HCT116 (cell line): ENCODE measurements around the gene COQ3. TPM values are rescaled to one million over a fixed set of nuclear protein-coding genes. Genes with fewer than 3 reads are reported as not detected.
A peak's percentile ranks its signal among the peaks of the same experiment; 100 is the strongest.

ENCODE experiments used
- ATAC-seq: fragments of 200-7000 bp; cut with Tn5 transposase; 2 replicates; pipeline ENCODE4 v1.9.1; 2020; ENCODE audit warnings: mild to moderate bottlenecking, moderate library complexity
- BruUV-seq: library from RNA; stranded (reverse); fragments of 400-500 nt; replicated peaks from 2 replicates; lab custom pipeline; 2021; lab: Mats Ljungman, UMichigan
- CTCF ChIA-PET: fragments of 300-600 bp; sonication (Branson Sonifier 250); formaldehyde crosslinking; loops from one replicate; lab custom pipeline; 2021; ENCODE audit warnings: antibody characterized with exemption; lab: Charles Lee
- POLR2A ChIA-PET: fragments of 300-600, 350-600 bp; sonication (Branson Sonifier 250); formaldehyde crosslinking; loops from one replicate; lab custom pipeline; 2021; ENCODE audit warnings: antibody characterized with exemption; lab: Charles Lee
- RAD21 ChIA-PET, 2 experiments: fragments of 300-600 bp; sonication (Branson Sonifier 250); formaldehyde crosslinking; loops; one replicate each; lab custom pipeline; 2023; ENCODE audit warnings: low total read pairs in 2 of 2; ENCODE audit not compliant: uncharacterized antibody in 2 of 2, unreplicated experiment in 2 of 2, low non-redundant PET in 1 of 2; lab: Charles Lee
- DNase-seq: peaks from one replicate; pipeline ENCODE4 v3.0.0-alpha.2; 2010; ENCODE audit warnings: low read depth, low spot score
- H2AFZ ChIP-seq: fragments of 200-600 bp; shearing (Covaris generic), sonication (generic); 2 replicates; pipeline ENCODE4 v1.6.1; 2017; ENCODE audit warnings: low read depth, mixed run types, mixed read lengths, antibody characterized with exemption, low read length; ENCODE audit not compliant: poor library complexity, severe bottlenecking
- H3K27ac ChIP-seq: 2 replicates; pipeline ENCODE4 v1.5.1; 2012; ENCODE audit warnings: low read depth, low read length
- H3K27me3 ChIP-seq: fragments of 200-600 bp; sonication (generic); 2 replicates; pipeline ENCODE4 v1.6.1; 2016; ENCODE audit warnings: mixed run types, low read length, mixed read lengths; ENCODE audit not compliant: insufficient read depth
- H3K36me3 ChIP-seq, 2 experiments: fragments of 200-500 bp in 1 of 2; fragments of 200-600 bp in 1 of 2; sonication (Bioruptor generic) in 1 of 2; sonication (generic) in 1 of 2; 2 replicates each; pipeline versions ENCODE4 v1.5.1 to v1.6.1; 2014 to 2016; ENCODE audit warnings: low read length in 2 of 2, inconsistent platforms in 1 of 2, mixed read lengths in 1 of 2, mixed run types in 1 of 2; ENCODE audit not compliant: insufficient read depth in 2 of 2, control insufficient read depth in 1 of 2
- H3K4me1 ChIP-seq, 2 experiments: fragments of 200-600 bp in 1 of 2; sonication (generic) in 1 of 2; 2 replicates each; pipeline versions ENCODE4 v1.5.1 to v1.6.1; 2012 to 2017; ENCODE audit warnings: low read length in 2 of 2, inconsistent platforms in 1 of 2, mild to moderate bottlenecking in 1 of 2, mixed read lengths in 1 of 2, mixed run types in 1 of 2, moderate library complexity in 1 of 2; ENCODE audit not compliant: insufficient read depth in 2 of 2, control insufficient read depth in 1 of 2
- H3K4me2 ChIP-seq: fragments of 200-600 bp; sonication (generic); 2 replicates; pipeline ENCODE4 v1.6.1; 2017; ENCODE audit warnings: mixed run types, low read length, mixed read lengths
- H3K4me3 ChIP-seq, 2 experiments: fragments of 200-600 bp in 1 of 2; sonication (generic) in 1 of 2; replicated peaks in 1 of 2; 2 replicates each; pipeline ENCODE4 v1.5.1; 2011 to 2016; ENCODE audit warnings: low read length in 2 of 2, control low read depth in 1 of 2, low read depth in 1 of 2, mild to moderate bottlenecking in 1 of 2, mixed read lengths in 1 of 2, mixed run types in 1 of 2
- H3K79me2 ChIP-seq: fragments of 200-600 bp; sonication (generic); 2 replicates; pipeline ENCODE4 v1.6.1; 2017; ENCODE audit warnings: mild to moderate bottlenecking, mixed run types, low read length, moderate library complexity, mixed read lengths; ENCODE audit not compliant: insufficient read depth
- H3K9ac ChIP-seq: fragments of 200-600 bp; sonication (generic); 2 replicates; pipeline ENCODE4 v1.6.1; 2016; ENCODE audit warnings: low read length, mixed read lengths
- H3K9me2 ChIP-seq: fragments of 200-600 bp; sonication (generic), shearing (Covaris generic); 2 replicates; pipeline ENCODE4 v1.6.1; 2017; ENCODE audit warnings: mixed run types, mild to moderate bottlenecking, moderate library complexity; ENCODE audit not compliant: insufficient read depth
- H3K9me3 ChIP-seq, 2 experiments: fragments of 200-500 bp in 1 of 2; fragments of 200-600 bp in 1 of 2; sonication (Bioruptor generic) in 1 of 2; sonication (generic) in 1 of 2; 2 replicates each; pipeline ENCODE4 v1.6.1; 2014 to 2017; ENCODE audit warnings: low read length in 2 of 2, mixed read lengths in 2 of 2, inconsistent platforms in 1 of 2, low read depth in 1 of 2, mild to moderate bottlenecking in 1 of 2, mixed run types in 1 of 2, moderate library complexity in 1 of 2; ENCODE audit not compliant: control insufficient read depth in 1 of 2, insufficient read depth in 1 of 2
- H4K20me1 ChIP-seq: fragments of 200-600 bp; sonication (generic), shearing (Covaris generic); 2 replicates; pipeline ENCODE4 v1.6.1; 2017; ENCODE audit warnings: mixed run types, mild to moderate bottlenecking, moderate library complexity; ENCODE audit not compliant: insufficient read depth
- EZH2 ChIP-seq: fragments of 200-600 bp; sonication (generic); IDR thresholded peaks from 2 replicates; pipeline ENCODE4 v1.6.1; 2017; ENCODE audit warnings: antibody characterized with exemption, mixed run types
- FOSL1 ChIP-seq: IDR thresholded peaks from 2 replicates; pipeline ENCODE4 v1.6.1; 2012; ENCODE audit warnings: low read depth
- JUND ChIP-seq: IDR thresholded peaks from 2 replicates; pipeline ENCODE4 v1.6.1; 2012
- SRF ChIP-seq: IDR thresholded peaks from 2 replicates; pipeline ENCODE4 v1.6.1; 2012; ENCODE audit warnings: low read depth
- intact Hi-C: fragments of 100-400 bp; cut with micrococcal nuclease; formaldehyde crosslinking; loops from 2 replicates; pipeline ENCODE4 v1.10.0; 2022
- total RNA-seq: library from RNA; stranded (reverse); gene quantifications from one replicate; pipeline ENCODE4 v1.2.1, GENCODE V29; 2021; ENCODE audit not compliant: unreplicated experiment
- TF ChIP-seq, protein P1 (sequence below): IDR thresholded peaks from 2 replicates; pipeline ENCODE4 v1.6.1; 2012; ENCODE audit warnings: low read depth

COQ3 gene
- total RNA-seq, 1 experiment from 2014 or later = 19.0 TPM

DNA sequence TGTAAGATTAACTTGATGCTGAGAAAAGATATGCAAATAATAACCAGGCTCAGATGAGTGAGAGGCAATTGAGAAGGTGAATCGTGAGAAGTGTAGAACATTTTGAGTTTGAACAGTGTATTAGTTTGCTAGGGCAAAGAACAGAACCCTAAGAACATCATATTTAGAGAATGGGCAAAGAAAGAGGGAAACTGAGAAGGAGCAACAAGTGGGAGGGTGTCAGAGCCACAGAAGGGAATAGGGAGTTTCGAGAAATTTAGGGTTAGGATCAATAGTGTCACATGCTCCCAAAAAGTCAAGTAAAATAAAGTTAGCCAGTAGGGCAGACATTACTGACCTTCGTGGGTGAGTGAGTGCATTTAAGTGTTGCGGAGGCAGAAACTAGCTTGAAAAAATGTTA, 39.0 kb downstream of the COQ3 start (continued):
- TF ChIP-seq SRF (no peak), FOSL1 (no peak), JUND (no peak)

DNA sequence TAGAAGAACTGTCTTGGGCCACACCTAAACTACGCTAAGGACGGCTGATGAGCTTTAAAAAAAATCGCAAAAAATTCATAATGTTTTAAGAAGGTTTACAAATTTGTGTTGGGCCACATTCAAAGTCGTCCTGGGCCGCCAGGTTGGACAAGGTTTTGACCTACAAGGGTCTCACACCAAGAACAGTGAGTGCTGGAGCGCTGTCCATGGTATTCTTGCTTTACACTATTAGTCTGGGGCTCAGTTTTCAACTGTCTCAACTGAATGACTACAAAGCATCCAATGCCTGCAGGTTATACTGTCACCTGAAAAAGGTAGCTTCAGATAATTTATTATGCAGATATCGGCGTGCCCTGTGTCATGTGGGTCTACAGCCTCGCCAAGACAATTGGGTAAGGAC, 40.9 kb downstream of the COQ3 start:
- Histone ChIP-seq H2AFZ (no peak overlapping the region), H3K4me2 (no peak overlapping the region), H3K27ac (no peak overlapping the region), H3K9ac (no peak overlapping the region), H3K4me3 (no peak overlapping the region), H3K79me2 (no peaks in the 10 kb centered on the region), H3K4me1 (peaks cover 8 to 19% of the 10 kb centered on the region in 2 experiments; a peak in 3 of 4 replicates), H3K9me2 (no peaks in the 10 kb centered on the region), H3K27me3 (no peaks in the 10 kb centered on the region), H3K9me3 (no peaks in the 10 kb centered on the region), H4K20me1 (no peaks in the 10 kb centered on the region), H3K36me3 (no peaks in the 10 kb centered on the region)
- no peak for ATAC-seq
- RAD21 ChIA-PET = no interaction called here
- BruUV-seq = no TSS peak
- DNase-seq = no peak
- intact Hi-C loops = no loop called here
- POLR2A ChIA-PET = interaction anchor here (0.7 kb wide), 1 partner anchor 41 kb away, joined by 3 read pairs; the partner anchor contains the start of gene COQ3
- CTCF ChIA-PET = no interaction called here
- TF ChIP-seq EZH2 = no peak
- TF ChIP-seq, protein P1, sequence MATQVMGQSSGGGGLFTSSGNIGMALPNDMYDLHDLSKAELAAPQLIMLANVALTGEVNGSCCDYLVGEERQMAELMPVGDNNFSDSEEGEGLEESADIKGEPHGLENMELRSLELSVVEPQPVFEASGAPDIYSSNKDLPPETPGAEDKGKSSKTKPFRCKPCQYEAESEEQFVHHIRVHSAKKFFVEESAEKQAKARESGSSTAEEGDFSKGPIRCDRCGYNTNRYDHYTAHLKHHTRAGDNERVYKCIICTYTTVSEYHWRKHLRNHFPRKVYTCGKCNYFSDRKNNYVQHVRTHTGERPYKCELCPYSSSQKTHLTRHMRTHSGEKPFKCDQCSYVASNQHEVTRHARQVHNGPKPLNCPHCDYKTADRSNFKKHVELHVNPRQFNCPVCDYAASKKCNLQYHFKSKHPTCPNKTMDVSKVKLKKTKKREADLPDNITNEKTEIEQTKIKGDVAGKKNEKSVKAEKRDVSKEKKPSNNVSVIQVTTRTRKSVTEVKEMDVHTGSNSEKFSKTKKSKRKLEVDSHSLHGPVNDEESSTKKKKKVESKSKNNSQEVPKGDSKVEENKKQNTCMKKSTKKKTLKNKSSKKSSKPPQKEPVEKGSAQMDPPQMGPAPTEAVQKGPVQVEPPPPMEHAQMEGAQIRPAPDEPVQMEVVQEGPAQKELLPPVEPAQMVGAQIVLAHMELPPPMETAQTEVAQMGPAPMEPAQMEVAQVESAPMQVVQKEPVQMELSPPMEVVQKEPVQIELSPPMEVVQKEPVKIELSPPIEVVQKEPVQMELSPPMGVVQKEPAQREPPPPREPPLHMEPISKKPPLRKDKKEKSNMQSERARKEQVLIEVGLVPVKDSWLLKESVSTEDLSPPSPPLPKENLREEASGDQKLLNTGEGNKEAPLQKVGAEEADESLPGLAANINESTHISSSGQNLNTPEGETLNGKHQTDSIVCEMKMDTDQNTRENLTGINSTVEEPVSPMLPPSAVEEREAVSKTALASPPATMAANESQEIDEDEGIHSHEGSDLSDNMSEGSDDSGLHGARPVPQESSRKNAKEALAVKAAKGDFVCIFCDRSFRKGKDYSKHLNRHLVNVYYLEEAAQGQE = peak; percentile 64
